ENCODE results near the gene TRO.

TRO gene

GRCh38 chrX:54920610-54921426 lies at the start of gene TRO:
Gene TRO (plus strand): TSS chrX:54920824. CDS start chrX:54922247, 1,423 bp downstream.
- no peak for DNase-seq

GRCh38 chrX:54885740-54886139 lies 34.9 kb upstream of the TRO start:
- DNase-seq: no peak

- no peak for DNase-seq
Observed at GRCh38 chrX:54891573-54891972, 29.1 kb upstream of the TRO start.

GRCh38 chrX:54894159-54894558 lies 26.5 kb upstream of the TRO start:
- no peak for DNase-seq

- no peak for DNase-seq
Observed at GRCh38 chrX:54909941-54910340, 10.7 kb upstream of the TRO start.

GRCh38 chrX:54921427-54922021 lies 900 bp downstream of the TRO start:
- no peak for DNase-seq

GRCh38 chrX:54922547-54922946 lies 1.9 kb downstream of the TRO start:
- no peak for DNase-seq

- DNase-seq: no peak
Observed at GRCh38 chrX:54923376-54923775, 2.8 kb downstream of the TRO start.

GRCh38 chrX:54926978-54927377 lies 6.4 kb downstream of the TRO start:
- no peak for DNase-seq

GRCh38 chrX:54928876-54929275 lies 8.3 kb downstream of the TRO start:
- DNase-seq: no peak

- no peak for DNase-seq
Observed at GRCh38 chrX:54930291-54931049, 9.8 kb downstream of the TRO start.

- no peak for DNase-seq
Observed at GRCh38 chrX:54931107-54931506, 10.5 kb downstream of the TRO start.

- DNase-seq: no peak
Observed at GRCh38 chrX:54933150-54933826, 12.7 kb downstream of the TRO start.

GRCh38 chrX:54934058-54934457 lies 13.4 kb downstream of the TRO start:
- DNase-seq: no peak

GRCh38 chrX:54934890-54935289 lies 14.3 kb downstream of the TRO start:
- DNase-seq: no peak

GRCh38 chrX:54935306-54935705 lies 14.7 kb downstream of the TRO start:
- no peak for DNase-seq

GRCh38 chrX:54937416-54937815 lies 16.8 kb downstream of the TRO start:
- no peak for DNase-seq

GRCh38 chrX:54944816-54945215 lies 24.2 kb downstream of the TRO start:
- no peak for DNase-seq

GRCh38 chrX:54945224-54945623 lies 24.6 kb downstream of the TRO start:
- DNase-seq: no peak

GRCh38 chrX:54950730-54951375 lies 30.2 kb downstream of the TRO start:
- DNase-seq: no peak

- no peak for DNase-seq
Observed at GRCh38 chrX:54961750-54962149, 41.1 kb downstream of the TRO start.

GRCh38 chrX:54964766-54965497 lies 44.3 kb downstream of the TRO start:
- DNase-seq: no peak

All from GDM1 (cell line).